Endodermal cell (in vitro differentiated cells): Measurements from ENCODE around the gene MMRN2. TPM values are rescaled to one million over a fixed set of nuclear protein-coding genes. Genes with fewer than 3 reads are reported as not detected.
"Not testable (repeated sequence)": the region's sequence is repeated elsewhere in the genome, so short reads cannot be mapped to it uniquely, and the experiment has no call there.

Source experiments
- DNase-seq: peaks from one replicate; pipeline ENCODE4 v3.0.0-alpha.2; 2017
- H3K27ac ChIP-seq: 2 replicates; pipeline ENCODE4 v1.5.1; 2013; ENCODE audit warnings: mild to moderate bottlenecking, low read depth, low read length, moderate library complexity
- H3K27me3 ChIP-seq: 2 replicates; pipeline ENCODE4 v1.6.1; 2013; ENCODE audit warnings: mild to moderate bottlenecking, low read length, moderate library complexity; ENCODE audit not compliant: insufficient read depth, control insufficient read depth, poor library complexity, severe bottlenecking
- H3K36me3 ChIP-seq: 2 replicates; pipeline ENCODE4 v1.7.0; 2013; ENCODE audit warnings: mild to moderate bottlenecking, low read length, moderate library complexity; ENCODE audit not compliant: control insufficient read depth, insufficient read depth
- H3K4me1 ChIP-seq: one replicate; pipeline ENCODE4 v1.7.0; 2013; ENCODE audit warnings: low read length; ENCODE audit not compliant: control insufficient read depth, insufficient read depth
- H3K4me3 ChIP-seq: 2 replicates; pipeline ENCODE4 v1.5.1; 2013; ENCODE audit warnings: mild to moderate bottlenecking, low read length, moderate library complexity
- H3K9ac ChIP-seq: 2 replicates; pipeline ENCODE4 v1.6.1; 2013; ENCODE audit warnings: mild to moderate bottlenecking, low read length, moderate library complexity; ENCODE audit not compliant: poor library complexity, severe bottlenecking; ENCODE audit errors: extremely low read depth
- H3K9me3 ChIP-seq: 2 replicates; pipeline ENCODE4 v1.6.1; 2013; ENCODE audit warnings: mild to moderate bottlenecking, low read length, moderate library complexity; ENCODE audit not compliant: control insufficient read depth
- H3K27ac Mint-ChIP-seq: 2 replicates; pipeline ENCODE4 v1.8.0; 2020; ENCODE audit warnings: mixed read lengths
- H3K27me3 Mint-ChIP-seq: 2 replicates; pipeline ENCODE4 v1.8.0; 2021; ENCODE audit warnings: mild to moderate bottlenecking, mixed read lengths; ENCODE audit not compliant: insufficient read depth
- H3K36me3 Mint-ChIP-seq: 2 replicates; pipeline ENCODE4 v1.8.0; 2020; ENCODE audit warnings: low read depth, mixed read lengths
- H3K4me1 Mint-ChIP-seq: 2 replicates; pipeline ENCODE4 v1.8.0; 2020; ENCODE audit warnings: mixed read lengths
- H3K4me3 Mint-ChIP-seq: 2 replicates; pipeline ENCODE4 v1.8.0; 2020; ENCODE audit warnings: mild to moderate bottlenecking, moderate library complexity, mixed read lengths
- H3K9me3 Mint-ChIP-seq: 2 replicates; pipeline ENCODE4 v1.8.0; 2020; ENCODE audit warnings: mild to moderate bottlenecking, mixed read lengths
- WGBS, 2 experiments: methylation state at CpG; one replicate each; pipeline versions ENCODE4 v1.1.5 to v1.1.7; 2013; ENCODE audit warnings: missing lambda C conversion rate in 2 of 2, mixed read lengths in 1 of 2; ENCODE audit not compliant: insufficient coverage in 1 of 2, insufficient read length in 1 of 2; 5-methylcytosine and 5-hydroxymethylcytosine counted together
- total RNA-seq, 2 donors: library from RNA; stranded (reverse); fragmentation: NEBNext Ultra II Directional in 1 of 2; extraction: Animal tissue kit (Norgen Biotek cat#: 25700) in 1 of 2; gene quantifications; 2 replicates in 1 of 2; 3 replicates in 1 of 2; pipeline ENCODE4 v1.2.1, GENCODE V29; 2021
- TF ChIP-seq, protein P1 (sequence below): fragments of 200-600 bp; sonication (generic); conservative IDR thresholded peaks from 2 replicates; pipeline ENCODE4 v1.5.0; 2021; ENCODE audit warnings: antibody characterized with exemption, mild to moderate bottlenecking

Gene MMRN2
- total RNA-seq, 2 donors from 2014 or later: 1.00 to 1.3 TPM

DNA sequence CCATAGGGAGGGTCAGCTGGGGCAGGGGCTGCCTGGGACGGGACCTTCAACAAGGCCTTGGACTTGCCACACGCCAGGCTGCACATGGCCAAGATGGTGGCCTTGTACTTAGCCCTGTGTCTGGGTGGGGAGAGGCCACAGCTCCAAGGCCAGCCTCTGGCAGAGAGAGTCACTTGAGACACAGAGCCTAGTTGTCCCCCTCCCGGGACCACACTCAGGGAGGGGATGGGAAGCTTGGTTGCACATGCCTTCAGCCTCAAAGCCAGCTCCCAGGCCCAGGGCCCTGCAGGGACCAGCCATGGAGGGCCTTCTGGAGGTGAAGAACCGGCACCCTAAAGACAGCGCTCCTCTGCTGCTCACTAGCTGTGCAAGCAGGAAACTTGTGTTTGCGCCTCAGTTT lies 16.7 kb downstream of the MMRN2 start:
- H3K4me3 Mint-ChIP-seq: no peak overlapping the region
- no peak overlapping the region for H3K4me3 ChIP-seq
- no peaks in the 10 kb centered on the region for H3K9me3 ChIP-seq
- no peaks in the 10 kb centered on the region for H3K36me3 ChIP-seq
- H3K27me3 ChIP-seq: no peaks in the 10 kb centered on the region
- 81 to 100% methylated on average over 3 to 6 of the region's 6 CpGs for WGBS, 2 experiments
- no peak overlapping the region for H3K9ac ChIP-seq
- TF ChIP-seq, protein P1, sequence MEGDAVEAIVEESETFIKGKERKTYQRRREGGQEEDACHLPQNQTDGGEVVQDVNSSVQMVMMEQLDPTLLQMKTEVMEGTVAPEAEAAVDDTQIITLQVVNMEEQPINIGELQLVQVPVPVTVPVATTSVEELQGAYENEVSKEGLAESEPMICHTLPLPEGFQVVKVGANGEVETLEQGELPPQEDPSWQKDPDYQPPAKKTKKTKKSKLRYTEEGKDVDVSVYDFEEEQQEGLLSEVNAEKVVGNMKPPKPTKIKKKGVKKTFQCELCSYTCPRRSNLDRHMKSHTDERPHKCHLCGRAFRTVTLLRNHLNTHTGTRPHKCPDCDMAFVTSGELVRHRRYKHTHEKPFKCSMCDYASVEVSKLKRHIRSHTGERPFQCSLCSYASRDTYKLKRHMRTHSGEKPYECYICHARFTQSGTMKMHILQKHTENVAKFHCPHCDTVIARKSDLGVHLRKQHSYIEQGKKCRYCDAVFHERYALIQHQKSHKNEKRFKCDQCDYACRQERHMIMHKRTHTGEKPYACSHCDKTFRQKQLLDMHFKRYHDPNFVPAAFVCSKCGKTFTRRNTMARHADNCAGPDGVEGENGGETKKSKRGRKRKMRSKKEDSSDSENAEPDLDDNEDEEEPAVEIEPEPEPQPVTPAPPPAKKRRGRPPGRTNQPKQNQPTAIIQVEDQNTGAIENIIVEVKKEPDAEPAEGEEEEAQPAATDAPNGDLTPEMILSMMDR: no peak
- no peak overlapping the region for H3K27ac Mint-ChIP-seq
- H3K4me1 ChIP-seq: no peaks in the 10 kb centered on the region
- DNase-seq: peak; percentile 49
- peaks cover 36% of the 10 kb centered on the region for H3K27me3 Mint-ChIP-seq
- no peaks in the 10 kb centered on the region for H3K9me3 Mint-ChIP-seq
- no peak overlapping the region for H3K27ac ChIP-seq
- H3K4me1 Mint-ChIP-seq: peaks cover 3% of the 10 kb centered on the region
- H3K36me3 Mint-ChIP-seq: peaks cover 3% of the 10 kb centered on the region

DNA sequence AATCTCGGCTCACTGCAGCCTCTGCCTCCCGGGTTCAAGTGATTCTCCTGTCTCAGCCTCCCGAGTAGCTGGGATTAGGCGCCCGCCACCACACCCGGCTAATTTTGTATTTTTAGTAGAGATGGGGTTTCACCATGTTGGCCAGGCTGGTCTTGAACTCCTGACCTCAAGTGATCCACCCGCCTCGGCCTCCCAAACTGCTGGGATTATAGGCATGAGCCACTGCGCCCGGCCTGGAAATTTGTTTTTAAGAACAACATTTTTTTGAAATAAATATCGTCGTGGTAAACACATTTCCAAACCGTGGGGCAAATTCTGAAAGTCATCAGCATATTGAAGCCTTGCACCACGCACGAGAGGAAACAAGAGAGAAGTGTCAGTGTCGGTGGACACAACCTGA lies 17.3 kb downstream of the MMRN2 start:
- not testable (repeated sequence) for H3K4me1 ChIP-seq, H3K36me3 ChIP-seq, H3K4me3 Mint-ChIP-seq, H3K27ac Mint-ChIP-seq, DNase-seq, H3K9ac ChIP-seq, H3K9me3 ChIP-seq, H3K4me3 ChIP-seq, H3K36me3 Mint-ChIP-seq, H3K9me3 Mint-ChIP-seq, H3K27ac ChIP-seq, H3K4me1 Mint-ChIP-seq, H3K27me3 ChIP-seq
- 96% methylated on average over 10 to 16 of the region's 16 CpGs for WGBS, 2 experiments
- H3K27me3 Mint-ChIP-seq: peaks cover 35% of the 10 kb centered on the region

DNA sequence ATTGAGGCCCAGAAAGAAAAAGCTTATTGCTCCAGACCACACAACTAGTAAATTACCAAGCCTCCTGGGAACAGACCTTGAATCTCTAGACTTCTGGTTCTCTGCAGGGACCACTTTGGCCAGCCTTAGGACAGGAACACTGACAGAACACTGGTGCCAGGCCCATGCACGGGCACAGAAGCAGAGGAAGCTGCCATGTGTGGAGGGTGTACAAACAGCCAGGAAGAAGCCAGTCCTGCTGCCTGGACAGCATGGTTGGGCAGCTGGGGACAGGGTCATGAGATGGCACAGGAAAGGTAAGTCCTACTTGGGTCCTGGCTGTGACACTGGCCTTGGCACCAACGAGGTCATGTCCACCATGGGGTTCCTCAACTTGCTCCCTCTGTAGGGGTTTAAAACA lies 19.2 kb downstream of the MMRN2 start:
- Histone ChIP-seq H3K27ac (no peak overlapping the region), H3K4me3 (no peak overlapping the region), H3K9me3 (no peaks in the 10 kb centered on the region), H3K9ac (no peak overlapping the region), H3K36me3 (no peaks in the 10 kb centered on the region), H3K4me1 (no peaks in the 10 kb centered on the region), H3K27me3 (no peaks in the 10 kb centered on the region)
- H3K27me3 Mint-ChIP-seq: peaks cover 23% of the 10 kb centered on the region
- peaks cover 2% of the 10 kb centered on the region for H3K36me3 Mint-ChIP-seq
- H3K9me3 Mint-ChIP-seq: no peaks in the 10 kb centered on the region
- no peaks in the 10 kb centered on the region for H3K4me1 Mint-ChIP-seq
- peak; percentile 56 for DNase-seq
- no peak overlapping the region for H3K27ac Mint-ChIP-seq
- WGBS, 2 experiments: 93 to 100% methylated on average over 1 to 2 of the region's 2 CpGs
- TF ChIP-seq, protein P1: no peak
- H3K4me3 Mint-ChIP-seq: no peak overlapping the region

DNA sequence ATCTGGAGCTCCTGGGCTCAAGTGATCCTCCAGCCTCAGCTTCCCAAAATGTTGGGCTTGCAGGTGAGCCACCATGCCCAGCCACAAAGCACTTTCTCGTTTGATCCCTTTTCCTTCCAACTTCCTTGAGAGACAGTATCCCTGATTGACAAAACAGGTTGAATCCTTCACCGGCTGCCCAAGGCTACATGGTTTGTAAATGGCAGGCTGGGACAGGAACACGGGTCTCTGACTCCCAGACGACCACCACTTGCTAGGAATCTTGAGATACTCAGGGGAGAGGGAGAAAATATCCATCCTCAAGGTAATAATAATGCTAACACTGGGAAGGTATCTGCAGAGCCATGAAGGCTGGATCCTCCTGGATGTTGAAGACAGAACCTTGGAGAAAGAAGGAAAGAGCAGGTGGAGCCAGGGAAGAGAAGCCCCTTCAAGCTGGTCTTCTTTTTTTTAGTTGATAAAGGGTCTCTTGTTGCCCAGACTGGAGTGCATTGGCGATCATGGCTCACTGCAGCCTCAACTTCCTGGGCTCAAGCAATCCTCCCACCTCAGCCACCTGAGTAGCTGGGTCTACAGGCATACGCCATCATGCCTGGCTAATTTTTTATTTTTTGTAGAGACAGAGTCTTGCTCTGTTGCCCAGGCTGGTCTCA lies 19.8 kb downstream of the MMRN2 start:
- no peak overlapping the region for H3K4me3 Mint-ChIP-seq

More for the DNA sequence above, 19.8 kb downstream of the MMRN2 start:
- H3K9me3 ChIP-seq: no peaks in the 10 kb centered on the region
- no peaks in the 10 kb centered on the region for H3K36me3 ChIP-seq
- H3K4me3 ChIP-seq: no peak overlapping the region
- H3K27me3 Mint-ChIP-seq: peaks cover 19% of the 10 kb centered on the region
- peaks cover 4% of the 10 kb centered on the region for H3K36me3 Mint-ChIP-seq
- no peaks in the 10 kb centered on the region for H3K9me3 Mint-ChIP-seq
- DNase-seq: peak; percentile 49
- H3K27ac ChIP-seq: no peak overlapping the region
- WGBS, 2 experiments: 87 to 88% methylated on average over 6 of the region's 6 CpGs
- no peaks in the 10 kb centered on the region for H3K4me1 ChIP-seq
- H3K27ac Mint-ChIP-seq: peak overlapping the region; percentile 8
- no peaks in the 10 kb centered on the region for H3K4me1 Mint-ChIP-seq
- H3K27me3 ChIP-seq: no peaks in the 10 kb centered on the region
- TF ChIP-seq, protein P1: no peak
- no peak overlapping the region for H3K9ac ChIP-seq
